HTERT RPE-1 (cell line): ENCODE measurements around the gene MICAL3.

Source experiments
- in situ Hi-C: fragments of 300-500 bp; cut with MboI; formaldehyde crosslinking; loops from 4 replicates; pipeline ENCODE4 v1.14.3; 2020; ENCODE audit warnings: low sequenced_read_pairs

MICAL3 gene

DNA sequence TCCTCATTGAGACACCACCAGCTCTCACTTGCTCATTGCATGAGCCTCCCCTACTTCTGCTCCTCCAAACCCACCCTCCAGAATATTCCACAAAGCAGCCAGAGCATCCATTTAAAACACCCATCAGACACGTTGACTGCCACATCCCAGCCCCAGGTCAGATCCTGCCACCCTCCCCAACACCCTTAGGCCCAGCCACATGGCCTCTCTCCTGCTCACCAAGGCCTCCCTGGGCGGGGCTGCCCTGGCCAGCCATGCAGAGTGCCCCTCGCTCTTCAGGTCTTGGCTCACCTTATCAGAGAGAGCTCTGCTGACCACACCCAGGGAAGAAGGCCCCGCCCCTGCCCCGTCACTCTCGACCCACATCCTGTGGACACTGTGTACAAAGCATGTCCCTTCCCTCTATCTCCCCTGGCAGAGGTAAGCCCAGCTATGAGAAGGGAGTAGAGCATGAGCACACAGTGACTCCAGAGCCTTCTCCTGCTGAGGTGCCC is 106.8 kb downstream of the MICAL3 start:
- in situ Hi-C loops: no loop called here

GRCh38 chr22:17916226-17916889 is 108.0 kb downstream of the MICAL3 start:
- in situ Hi-C loops: no loop called here

- in situ Hi-C loops: no loop called here
Measured at GRCh38 chr22:17915676-17916075, 108.7 kb downstream of the MICAL3 start.

DNA sequence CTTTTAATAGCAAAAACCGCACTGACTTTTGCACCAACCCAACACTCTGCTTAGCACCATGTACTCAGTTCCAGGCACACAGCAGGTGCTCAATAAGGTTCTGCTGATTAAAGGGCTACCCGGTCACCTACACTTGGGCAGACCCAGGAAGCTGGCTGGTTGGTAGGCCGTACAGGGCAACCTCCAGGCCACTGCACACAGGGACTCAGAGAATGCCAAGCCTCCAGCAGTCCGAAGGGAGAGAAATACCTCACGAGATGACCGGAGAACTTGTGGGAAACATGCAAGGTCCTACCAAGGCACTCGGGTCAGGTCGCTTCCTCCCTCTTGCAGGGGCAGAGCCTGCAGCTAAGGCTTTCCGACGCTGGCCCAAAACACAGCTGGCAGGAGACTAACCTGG is 109.2 kb downstream of the MICAL3 start:
- in situ Hi-C loops: no loop called here

DNA sequence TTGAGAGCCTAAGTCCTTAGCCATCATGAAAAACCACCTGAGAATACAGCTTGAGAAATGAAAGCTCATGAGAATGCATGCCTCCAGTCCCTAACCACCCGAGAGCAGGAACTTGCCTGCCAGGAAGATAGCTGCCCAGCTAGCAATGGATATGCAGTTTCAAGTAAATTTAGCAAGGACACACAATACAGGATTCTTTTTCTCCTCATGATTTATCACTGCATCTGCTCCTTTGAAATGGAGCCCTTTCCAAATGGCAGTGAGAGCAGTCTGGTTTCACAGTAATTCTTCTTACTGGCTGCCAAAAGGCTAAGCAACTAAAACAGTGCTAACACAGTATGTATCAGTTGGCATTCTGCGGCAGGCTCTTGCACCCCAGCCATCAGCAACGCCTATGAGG is 109.9 kb downstream of the MICAL3 start:
- in situ Hi-C loops: no loop called here

GRCh38 chr22:17913801-17914347 is 110.5 kb downstream of the MICAL3 start:
- in situ Hi-C loops: no loop called here

GRCh38 chr22:17912945-17913721 is 111.2 kb downstream of the MICAL3 start:
- in situ Hi-C loops: no loop called here

GRCh38 chr22:17911887-17912286 is 112.5 kb downstream of the MICAL3 start:
- in situ Hi-C loops: no loop called here

GRCh38 chr22:17911312-17911705 is 113.1 kb downstream of the MICAL3 start:
- in situ Hi-C loops: no loop called here

DNA sequence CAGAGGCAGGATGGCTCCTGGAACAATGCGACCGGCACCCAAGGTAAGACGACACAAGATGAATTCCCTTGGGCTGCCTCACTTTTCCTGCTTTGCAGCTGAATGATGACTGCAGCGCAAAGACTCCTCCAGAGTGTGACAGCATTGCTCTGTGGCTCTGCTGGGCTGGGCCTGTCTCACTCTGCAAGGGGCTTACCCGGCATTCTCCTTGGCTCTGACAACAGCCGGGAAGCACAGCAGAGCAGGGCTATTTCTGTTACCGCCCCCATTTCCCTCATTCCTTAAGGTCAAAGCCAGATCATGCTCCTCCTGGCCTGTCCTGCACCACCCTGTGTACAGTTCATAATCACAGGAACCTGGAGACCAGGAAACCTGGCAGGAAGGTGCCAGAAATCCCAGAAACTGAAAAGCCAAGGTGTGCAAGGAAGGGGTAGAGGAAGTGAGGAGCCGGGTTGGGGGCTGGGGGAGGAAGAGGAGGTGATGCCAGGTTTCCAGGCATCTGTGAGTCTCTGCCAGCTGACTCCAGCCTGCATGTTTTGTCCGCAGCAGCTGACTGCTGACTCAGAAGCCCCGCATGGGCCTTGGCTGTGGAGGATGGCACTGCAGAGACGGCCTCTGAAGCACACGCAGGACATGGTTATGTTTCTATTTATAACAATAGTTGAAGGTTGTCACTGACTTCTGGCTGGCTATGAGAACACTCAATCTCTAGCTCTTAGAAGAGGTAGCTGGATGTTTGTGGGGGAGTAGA is 113.6 kb downstream of the MICAL3 start:
- in situ Hi-C loops: no loop called here

DNA sequence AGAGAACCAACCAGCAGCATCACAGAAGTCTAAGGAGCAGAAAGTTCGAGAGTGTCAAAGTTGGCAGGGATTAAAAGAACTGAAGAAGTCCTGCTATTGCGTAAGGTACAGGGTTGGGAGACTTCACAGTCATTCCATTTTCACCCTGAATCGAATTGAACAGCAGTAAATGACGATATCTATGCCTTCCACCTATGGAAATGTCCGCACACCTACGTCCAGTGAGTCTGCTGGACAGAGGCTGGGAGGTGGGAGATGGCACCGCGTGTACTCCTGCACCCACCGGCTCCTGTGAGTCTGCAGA is 116.7 kb downstream of the MICAL3 start:
- in situ Hi-C loops: no loop called here

DNA sequence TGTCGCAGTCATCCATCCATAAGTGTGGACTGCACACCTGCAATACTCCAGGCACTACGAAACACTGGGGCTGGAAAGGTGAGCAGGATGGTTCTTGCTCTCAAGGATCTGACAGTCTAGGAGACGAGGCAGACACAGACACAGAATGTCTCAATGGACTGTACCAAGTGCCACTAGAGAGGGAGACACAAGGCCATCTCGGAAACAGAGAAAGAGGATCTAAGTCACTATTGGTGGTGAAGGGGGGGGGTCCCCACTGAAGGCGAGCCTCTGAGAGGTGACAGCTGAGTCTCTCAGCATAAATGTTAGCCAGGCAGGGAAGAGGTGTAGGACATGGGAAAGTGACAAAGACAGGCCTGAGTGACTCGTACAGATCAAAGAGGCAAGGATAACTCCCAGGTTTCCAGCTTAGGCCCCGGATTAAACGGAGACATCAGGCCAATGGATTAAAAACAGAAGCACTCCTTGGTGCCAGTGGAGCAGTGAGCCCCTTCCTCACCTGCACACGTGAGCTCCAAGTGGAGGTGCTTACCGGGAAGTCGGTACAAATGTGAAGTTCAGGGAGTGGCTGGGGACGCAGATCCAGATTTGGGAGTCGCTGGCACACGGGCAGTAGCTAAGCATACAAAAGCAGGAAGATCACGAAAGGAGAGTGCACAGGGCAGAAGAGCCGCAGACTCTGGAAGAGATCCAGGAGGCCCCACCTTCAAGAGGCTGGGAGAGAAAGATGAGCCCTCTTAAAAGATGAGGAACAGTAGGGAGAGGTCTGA is 117.2 kb downstream of the MICAL3 start:
- in situ Hi-C loops: no loop called here

DNA sequence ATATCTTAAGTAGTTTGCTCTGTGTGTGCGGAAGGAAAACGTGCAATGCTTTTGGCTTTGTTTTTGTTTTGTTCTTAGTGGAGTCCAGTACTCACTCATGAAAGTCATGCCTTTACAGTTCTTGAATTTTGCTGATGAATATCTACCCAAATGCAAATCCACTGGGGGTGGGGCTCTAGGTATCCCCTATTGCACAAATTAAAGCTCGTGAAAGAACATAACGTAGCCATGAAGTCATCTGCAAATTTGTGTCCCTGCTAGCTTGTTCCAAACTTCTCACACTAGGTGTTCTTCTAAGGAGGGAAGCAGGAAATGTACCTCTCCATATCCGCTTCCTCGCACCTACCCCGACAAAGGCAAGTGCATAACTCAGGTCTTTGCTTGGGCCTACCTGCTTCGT is 118.9 kb downstream of the MICAL3 start:
- in situ Hi-C loops: no loop called here

- in situ Hi-C loops: no loop called here
Measured at GRCh38 chr22:17903564-17904295, 120.6 kb downstream of the MICAL3 start.

DNA sequence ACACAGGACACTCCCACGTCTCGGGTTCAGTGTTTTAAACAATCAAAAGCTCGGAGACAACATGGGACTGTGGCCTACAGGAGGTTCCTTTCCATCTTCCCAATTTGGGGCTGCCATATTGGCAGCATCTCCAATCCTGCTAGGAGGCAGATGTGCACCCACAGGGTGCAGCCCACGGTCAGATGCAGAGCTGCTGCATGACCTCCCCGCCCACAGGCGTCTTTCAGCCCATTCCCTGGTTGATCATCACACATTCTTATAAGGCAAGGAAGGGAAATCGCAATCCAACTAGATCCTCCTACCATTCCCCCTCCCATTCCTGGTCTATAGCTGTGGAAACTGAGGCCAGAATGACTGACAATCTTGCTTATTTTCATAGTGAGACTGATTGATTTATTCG is 121.4 kb downstream of the MICAL3 start:
- in situ Hi-C loops: no loop called here

DNA sequence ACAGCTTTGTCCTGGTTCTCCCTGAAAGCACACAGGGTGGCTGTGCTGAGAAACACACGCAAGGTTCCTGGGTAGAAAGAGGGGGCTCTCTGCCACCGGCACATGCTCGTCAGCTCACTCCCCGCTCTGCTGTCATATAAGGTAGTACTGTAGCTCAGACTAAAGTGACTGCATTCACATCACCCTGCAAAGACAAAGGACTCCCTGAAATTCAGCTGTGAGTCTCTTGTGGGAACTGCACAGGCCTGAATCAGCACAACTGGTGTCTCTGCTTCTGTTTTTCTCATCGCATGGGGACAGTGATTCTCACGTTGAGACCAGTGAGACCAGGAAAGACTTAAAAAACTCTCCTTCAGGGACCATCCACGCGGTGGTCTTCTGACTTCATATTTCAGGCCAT is 126.0 kb downstream of the MICAL3 start:
- in situ Hi-C loops: no loop called here

- in situ Hi-C loops: no loop called here
Measured at GRCh38 chr22:17897858-17898257, 126.5 kb downstream of the MICAL3 start.

DNA sequence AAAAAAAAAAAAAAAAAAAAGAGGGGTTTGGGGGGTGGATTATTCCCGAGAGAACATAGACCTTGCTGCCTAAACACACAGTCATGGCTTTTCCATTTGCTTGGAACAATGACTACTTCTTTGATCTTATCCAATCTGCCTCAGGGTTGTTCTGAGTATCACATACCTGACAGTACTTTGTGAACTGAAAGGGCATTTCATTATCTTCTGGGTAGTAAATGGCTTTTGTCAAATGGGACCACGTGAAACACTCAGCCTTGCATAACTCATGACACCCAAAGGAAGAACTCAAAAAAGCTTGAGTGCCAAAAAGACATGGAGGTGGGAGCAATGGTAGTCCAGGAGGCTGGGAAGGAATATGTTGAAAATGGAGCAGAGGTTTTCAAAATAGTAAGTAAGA is 126.9 kb downstream of the MICAL3 start:
- in situ Hi-C loops: no loop called here

GRCh38 chr22:17896586-17896985 is 127.8 kb downstream of the MICAL3 start:
- in situ Hi-C loops: no loop called here

DNA sequence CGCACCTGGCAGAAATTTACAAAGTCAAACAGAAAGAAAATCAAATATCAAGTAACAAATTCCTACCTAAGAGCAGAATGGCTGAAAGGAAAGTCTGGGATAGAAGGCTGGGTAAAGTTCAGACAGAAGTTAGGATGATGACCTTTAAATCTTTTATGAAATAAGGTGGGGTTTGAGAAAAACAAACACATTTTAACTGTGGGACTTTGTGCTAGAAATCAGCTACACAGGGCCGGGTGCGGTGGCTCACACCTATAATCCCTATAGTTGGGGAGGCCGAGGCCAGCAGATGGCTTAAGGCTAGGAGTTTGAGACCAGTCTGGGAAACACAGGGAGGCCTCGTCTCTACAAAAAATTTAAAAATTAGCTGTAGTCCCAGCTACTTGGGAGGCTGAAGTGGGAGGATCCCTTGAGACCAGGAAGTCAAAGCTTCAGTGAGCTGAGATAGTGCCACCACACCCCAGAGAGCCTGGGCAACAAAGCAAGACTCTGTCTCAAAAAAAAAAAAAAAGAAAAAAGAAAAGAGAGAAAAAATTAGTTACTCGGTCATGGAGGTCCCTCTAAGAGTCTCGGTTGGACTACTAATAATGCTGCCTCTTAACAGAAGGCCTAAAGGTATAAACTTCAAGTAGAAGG is 130.3 kb downstream of the MICAL3 start:
- in situ Hi-C loops: no loop called here
